Esophagus squamous epithelium (tissue), 4 donors: ENCODE results near the gene PCBP1.

Source experiments
- POLR2A ChIP-seq, 4 donors: fragments of 450-650 bp; IDR thresholded peaks; one replicate each; pipeline ENCODE4 v1.6.1; 2017; ENCODE audit warnings: antibody characterized with exemption in 4 of 4, mild to moderate bottlenecking in 4 of 4, moderate library complexity in 3 of 4
- TF ChIP-seq, protein P1 (sequence below), 6 experiments: fragments of 450-650 bp in 4 of 6; fragments of 200-600 bp in 2 of 6; sonication (generic) in 2 of 6; IDR thresholded peaks; one replicate each; pipeline ENCODE4 v1.5.1; 2016 to 2019; ENCODE audit warnings: antibody characterized with exemption in 6 of 6, mild to moderate bottlenecking in 4 of 6, moderate library complexity in 4 of 6

DNA sequence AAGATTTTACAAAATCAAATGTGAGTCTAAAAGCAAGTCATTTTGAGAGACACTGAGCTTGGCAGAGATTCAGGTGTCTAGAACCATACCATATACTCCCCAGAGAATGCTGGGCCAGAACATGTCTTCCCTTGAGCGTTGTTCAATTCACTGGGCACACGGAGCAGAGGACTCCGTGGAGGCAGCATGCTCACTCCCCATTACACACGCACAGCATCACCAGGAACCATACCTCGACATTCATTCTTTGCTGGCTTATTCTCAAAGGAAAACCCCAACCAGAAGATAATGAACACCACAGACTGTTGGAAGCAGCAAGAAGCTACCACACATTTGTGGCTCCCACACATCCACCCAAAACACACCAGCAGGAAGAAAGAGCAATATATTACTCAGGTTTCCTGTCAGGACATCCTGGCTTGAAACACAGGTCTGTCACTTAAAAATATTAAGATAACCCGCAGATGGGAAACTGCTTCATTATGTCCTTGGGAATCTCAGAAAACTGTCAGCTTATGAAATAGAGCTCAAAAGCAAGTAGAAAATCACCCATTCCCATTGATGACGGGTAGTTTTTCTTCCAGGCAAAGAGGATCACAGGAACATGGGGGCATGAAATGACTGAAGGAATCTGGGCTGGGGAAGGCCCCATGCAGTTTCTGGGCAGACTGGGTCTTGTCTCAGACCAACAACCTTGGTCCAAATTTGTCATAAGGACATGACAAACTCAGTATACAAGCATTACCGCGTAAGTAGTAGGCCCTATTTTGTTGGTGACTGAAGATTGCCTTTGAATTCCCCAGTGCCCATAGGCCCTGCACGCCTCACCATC is 46.4 kb downstream of the PCBP1 start:
- TF ChIP-seq POLR2A (IDR thresholded peaks at IDR 0.05): no peak
- TF ChIP-seq, protein P1, sequence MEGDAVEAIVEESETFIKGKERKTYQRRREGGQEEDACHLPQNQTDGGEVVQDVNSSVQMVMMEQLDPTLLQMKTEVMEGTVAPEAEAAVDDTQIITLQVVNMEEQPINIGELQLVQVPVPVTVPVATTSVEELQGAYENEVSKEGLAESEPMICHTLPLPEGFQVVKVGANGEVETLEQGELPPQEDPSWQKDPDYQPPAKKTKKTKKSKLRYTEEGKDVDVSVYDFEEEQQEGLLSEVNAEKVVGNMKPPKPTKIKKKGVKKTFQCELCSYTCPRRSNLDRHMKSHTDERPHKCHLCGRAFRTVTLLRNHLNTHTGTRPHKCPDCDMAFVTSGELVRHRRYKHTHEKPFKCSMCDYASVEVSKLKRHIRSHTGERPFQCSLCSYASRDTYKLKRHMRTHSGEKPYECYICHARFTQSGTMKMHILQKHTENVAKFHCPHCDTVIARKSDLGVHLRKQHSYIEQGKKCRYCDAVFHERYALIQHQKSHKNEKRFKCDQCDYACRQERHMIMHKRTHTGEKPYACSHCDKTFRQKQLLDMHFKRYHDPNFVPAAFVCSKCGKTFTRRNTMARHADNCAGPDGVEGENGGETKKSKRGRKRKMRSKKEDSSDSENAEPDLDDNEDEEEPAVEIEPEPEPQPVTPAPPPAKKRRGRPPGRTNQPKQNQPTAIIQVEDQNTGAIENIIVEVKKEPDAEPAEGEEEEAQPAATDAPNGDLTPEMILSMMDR (IDR thresholded peaks at IDR 0.05): no peak
